GM19463 (cell line): ENCODE data around the gene TRIM66.

Source experiments
- ATAC-seq: cut with Tn5 transposase; IDR thresholded peaks from one replicate; pipeline ENCODE4 v1.9.1; 2021; ENCODE audit warnings: mild to moderate bottlenecking, moderate library complexity; ENCODE audit not compliant: unreplicated experiment

Gene TRIM66

GRCh38 chr11:8714622-8715225, 32.3 kb upstream of the TRIM66 start:
- ATAC-seq: no peak

GRCh38 chr11:8713760-8714454, 31.4 kb upstream of the TRIM66 start:
- ATAC-seq: no peak

GRCh38 chr11:8712506-8712905, 30.0 kb upstream of the TRIM66 start:
- ATAC-seq: no peak

GRCh38 chr11:8711895-8712442, 29.5 kb upstream of the TRIM66 start:
- ATAC-seq: no peak

GRCh38 chr11:8709777-8710176, 27.3 kb upstream of the TRIM66 start:
- no peak for ATAC-seq

GRCh38 chr11:8709002-8709672, 26.7 kb upstream of the TRIM66 start:
- no peak for ATAC-seq

- no peak for ATAC-seq
Observed at GRCh38 chr11:8707541-8708191, 25.2 kb upstream of the TRIM66 start.

- no peak for ATAC-seq
Observed at GRCh38 chr11:8706673-8707432, 24.4 kb upstream of the TRIM66 start.

GRCh38 chr11:8705146-8705545, 22.7 kb upstream of the TRIM66 start:
- ATAC-seq: no peak

GRCh38 chr11:8704136-8704535, 21.7 kb upstream of the TRIM66 start:
- ATAC-seq: no peak

- ATAC-seq: no peak
Observed at GRCh38 chr11:8702598-8702915, 20.1 kb upstream of the TRIM66 start.

- ATAC-seq: no peak
Observed at GRCh38 chr11:8701891-8702597, 19.6 kb upstream of the TRIM66 start.

GRCh38 chr11:8699903-8700302, 17.4 kb upstream of the TRIM66 start:
- no peak for ATAC-seq

- ATAC-seq: no peak
Observed at GRCh38 chr11:8698917-8699441, 16.5 kb upstream of the TRIM66 start.

GRCh38 chr11:8698379-8698851, 15.9 kb upstream of the TRIM66 start:
- no peak for ATAC-seq

- no peak for ATAC-seq
Observed at GRCh38 chr11:8697054-8697453, 14.6 kb upstream of the TRIM66 start.

- ATAC-seq: no peak
Observed at GRCh38 chr11:8694137-8694536, 11.7 kb upstream of the TRIM66 start.

GRCh38 chr11:8693555-8693954, 11.1 kb upstream of the TRIM66 start:
- no peak for ATAC-seq

GRCh38 chr11:8693010-8693551, 10.6 kb upstream of the TRIM66 start:
- ATAC-seq: no peak

- ATAC-seq: no peak
Observed at GRCh38 chr11:8692417-8692816, 10.0 kb upstream of the TRIM66 start.
